ENCODE data around the gene RFWD3. TPM values are rescaled to one million over a fixed set of nuclear protein-coding genes. Genes with fewer than 3 reads are reported as not detected.
A peak's percentile ranks its signal among the peaks of the same experiment; 100 is the strongest.

Gene RFWD3, protein sequence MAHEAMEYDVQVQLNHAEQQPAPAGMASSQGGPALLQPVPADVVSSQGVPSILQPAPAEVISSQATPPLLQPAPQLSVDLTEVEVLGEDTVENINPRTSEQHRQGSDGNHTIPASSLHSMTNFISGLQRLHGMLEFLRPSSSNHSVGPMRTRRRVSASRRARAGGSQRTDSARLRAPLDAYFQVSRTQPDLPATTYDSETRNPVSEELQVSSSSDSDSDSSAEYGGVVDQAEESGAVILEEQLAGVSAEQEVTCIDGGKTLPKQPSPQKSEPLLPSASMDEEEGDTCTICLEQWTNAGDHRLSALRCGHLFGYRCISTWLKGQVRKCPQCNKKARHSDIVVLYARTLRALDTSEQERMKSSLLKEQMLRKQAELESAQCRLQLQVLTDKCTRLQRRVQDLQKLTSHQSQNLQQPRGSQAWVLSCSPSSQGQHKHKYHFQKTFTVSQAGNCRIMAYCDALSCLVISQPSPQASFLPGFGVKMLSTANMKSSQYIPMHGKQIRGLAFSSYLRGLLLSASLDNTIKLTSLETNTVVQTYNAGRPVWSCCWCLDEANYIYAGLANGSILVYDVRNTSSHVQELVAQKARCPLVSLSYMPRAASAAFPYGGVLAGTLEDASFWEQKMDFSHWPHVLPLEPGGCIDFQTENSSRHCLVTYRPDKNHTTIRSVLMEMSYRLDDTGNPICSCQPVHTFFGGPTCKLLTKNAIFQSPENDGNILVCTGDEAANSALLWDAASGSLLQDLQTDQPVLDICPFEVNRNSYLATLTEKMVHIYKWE
- 10 to 100 TPM; 12.3 to 13.2 TPM for total RNA-seq
- long read RNA-seq, donor 1, partial matches to known transcripts = 0 of 2 reads
- long read RNA-seq, donor 1, other reads (novel, unspliced or antisense) = 1 of 2 reads
- long read RNA-seq, donor 2, partial matches to known transcripts = 1 of 5 reads
- long read RNA-seq, donor 2, other reads (novel, unspliced or antisense) = 2 of 5 reads

DNA sequence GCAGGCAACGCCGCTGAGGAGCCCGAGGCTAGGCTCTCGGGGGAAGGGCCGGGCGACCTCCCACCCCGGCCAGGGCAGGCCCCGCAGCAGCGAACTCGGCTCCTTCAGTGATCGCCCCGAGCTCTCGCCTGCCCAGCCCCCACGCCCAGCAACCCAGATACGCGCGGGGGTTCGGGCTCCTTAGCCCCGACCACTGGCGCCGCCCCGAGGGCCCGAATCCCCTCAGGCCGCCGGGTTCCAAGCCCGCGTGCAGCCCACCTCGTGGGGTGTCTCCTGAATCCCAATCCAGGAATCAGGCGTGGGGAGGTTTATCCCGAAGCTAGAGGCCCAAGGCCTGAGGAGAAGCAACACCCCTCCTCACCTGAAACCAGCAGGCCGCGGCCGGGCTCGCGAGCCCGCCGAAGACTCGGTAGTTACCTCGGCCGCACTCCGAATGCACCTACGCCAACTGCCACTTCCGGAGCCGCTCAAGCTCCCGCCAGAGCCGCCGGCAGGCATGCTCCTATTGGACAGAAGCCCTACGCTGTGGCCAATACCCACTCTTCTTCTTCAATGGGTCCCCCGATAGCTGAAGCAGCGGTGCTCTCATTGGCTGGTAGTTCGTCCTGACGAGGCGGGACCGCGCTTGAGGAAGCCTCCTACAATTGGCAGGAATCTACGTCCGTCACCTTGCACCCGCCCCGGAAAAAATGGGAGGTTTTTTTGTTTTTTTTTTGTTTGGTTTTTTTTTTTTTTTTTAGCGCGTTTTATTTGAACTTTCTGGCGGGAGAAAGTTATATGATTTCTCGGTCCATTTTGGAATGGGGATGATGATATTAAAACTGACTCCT lies at the start of gene RFWD3:
Gene RFWD3, minus strand, starts transcription at position 453 of the 830 bp plus-strand sequence. CDS start 5,428 bp downstream, outside the sequence.
- peak; percentile 98 for DNase-seq (ENCODE audit: low spot score)
- intact Hi-C loops (cut with DNase I) = no loop called here

DNA sequence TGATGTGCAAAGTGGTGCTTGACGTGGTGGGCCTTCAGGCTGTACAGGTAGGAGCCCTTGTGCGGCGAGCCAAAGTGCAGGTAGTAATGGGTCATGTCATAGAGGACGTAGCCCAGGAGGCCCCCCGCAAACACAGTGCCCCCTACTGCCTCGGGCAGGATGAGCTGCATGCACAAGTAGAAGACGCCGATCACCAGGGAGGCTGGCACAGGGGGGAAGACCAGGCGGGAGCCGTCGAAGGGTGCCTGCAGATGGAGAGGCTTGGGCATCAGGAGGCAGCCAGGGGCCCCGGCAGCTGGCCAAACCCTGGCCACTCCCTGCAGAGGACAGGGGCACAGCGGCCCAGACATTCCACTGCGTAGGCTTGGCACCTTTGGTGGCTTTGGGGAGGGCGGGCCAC lies 49.7 kb upstream of the RFWD3 start:
- intact Hi-C loops (cut with DNase I) = loop anchor here in 1 of 2 donors (10.0 kb wide), 1 partner anchor 148 kb away; no protein-coding TSS in a partner anchor
- DNase-seq (ENCODE audit: low spot score) = no peak

DNA sequence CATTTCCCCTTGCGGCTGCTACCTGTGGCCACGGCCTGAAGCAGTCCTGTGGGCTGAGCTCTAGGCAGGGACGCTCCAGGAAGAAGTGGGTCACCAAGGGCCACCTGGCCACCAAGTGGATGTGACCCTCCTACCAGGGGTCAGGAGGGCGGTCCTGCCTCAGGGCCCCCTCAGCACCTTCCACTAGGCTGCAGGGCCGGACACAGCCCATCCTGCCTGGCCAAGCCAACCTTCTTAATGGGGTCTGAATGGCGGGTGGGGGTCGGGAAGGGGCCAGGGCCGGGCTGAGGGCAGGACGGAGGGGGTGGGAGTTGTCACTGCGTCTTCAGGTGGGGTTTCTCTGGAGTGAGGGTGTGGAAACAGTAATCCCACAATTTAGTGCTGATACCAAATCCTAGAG lies 47.2 kb upstream of the RFWD3 start:
- intact Hi-C loops (cut with DNase I) = loop anchor here in 1 of 2 donors (10.0 kb wide), 1 partner anchor 151 kb away; no protein-coding TSS in a partner anchor
- DNase-seq (ENCODE audit: low spot score) = peak; percentile 64

DNA sequence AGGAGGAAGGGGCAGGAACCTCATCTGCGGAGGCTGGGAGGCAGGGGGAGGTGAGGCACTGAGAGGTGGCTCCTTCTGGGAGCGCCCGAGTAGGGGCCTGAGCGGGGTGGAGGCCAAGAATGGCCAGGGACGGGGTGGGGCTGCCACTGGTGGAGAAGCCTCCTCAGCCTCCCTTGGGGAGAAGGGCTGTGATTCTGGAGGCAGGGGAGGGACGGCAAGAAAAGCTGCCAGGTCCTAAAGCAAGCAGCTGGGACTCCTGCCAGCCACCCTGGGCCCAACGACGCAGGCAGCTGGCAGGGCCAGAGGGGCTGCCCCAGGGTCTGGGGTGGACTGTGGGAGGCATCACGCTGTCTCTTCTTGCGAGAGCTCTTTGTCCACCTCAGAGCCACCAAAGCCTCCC lies 46.6 kb upstream of the RFWD3 start:
- intact Hi-C loops (cut with DNase I) = loop anchor here in 1 of 2 donors (10.0 kb wide), 1 partner anchor 151 kb away; no protein-coding TSS in a partner anchor

DNA sequence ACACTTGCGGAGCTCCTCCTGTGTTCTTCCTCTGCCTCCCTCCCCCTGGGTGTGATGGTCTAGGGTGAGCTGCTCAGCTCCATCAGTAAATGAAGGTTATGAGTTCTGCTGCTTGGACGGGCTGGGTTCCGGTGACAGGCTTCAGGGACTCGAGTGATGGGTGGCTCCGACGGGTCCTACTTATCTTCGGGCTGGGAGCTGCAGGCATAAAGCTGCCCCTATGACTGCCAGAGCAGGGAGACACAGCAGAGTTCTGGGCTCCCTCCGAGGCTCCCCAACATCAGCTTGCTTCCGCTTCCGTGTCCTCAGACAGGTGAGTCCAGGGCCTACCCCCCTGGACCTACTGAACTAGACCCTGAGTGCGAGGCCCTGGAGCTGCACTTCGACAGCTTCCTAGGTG lies 45.3 kb upstream of the RFWD3 start:
- intact Hi-C loops (cut with DNase I) = loop anchor here in 1 of 2 donors (10.0 kb wide), 1 partner anchor 153 kb away; no protein-coding TSS in a partner anchor
- no peak for DNase-seq (ENCODE audit: low spot score)

More for the DNA sequence above, 46.6 kb upstream of the RFWD3 start:
- DNase-seq (ENCODE audit: low spot score) = no peak

DNA sequence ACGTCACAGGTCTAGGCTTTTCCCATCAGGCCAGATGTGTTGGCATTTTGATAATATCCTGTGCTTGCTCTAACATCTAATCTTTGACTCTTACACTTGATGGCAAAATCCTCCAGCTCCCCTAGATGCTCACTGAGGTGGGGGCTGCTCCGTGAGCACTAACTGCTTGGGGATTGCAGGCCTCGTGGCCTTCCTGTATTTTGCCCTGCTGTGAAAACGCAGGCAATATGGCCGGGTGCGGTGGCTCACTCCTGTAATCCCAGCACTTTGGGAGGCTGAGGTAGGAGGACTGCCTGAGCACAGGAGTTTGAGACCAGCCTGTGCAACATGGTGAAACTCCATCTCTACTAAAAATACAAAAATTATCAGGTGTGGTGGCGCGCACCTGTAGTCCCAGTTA lies 43.7 kb upstream of the RFWD3 start:
- intact Hi-C loops (cut with DNase I) = loop anchor here in 1 of 2 donors (10.0 kb wide), 1 partner anchor 154 kb away; no protein-coding TSS in a partner anchor
- DNase-seq (ENCODE audit: low spot score) = no peak

DNA sequence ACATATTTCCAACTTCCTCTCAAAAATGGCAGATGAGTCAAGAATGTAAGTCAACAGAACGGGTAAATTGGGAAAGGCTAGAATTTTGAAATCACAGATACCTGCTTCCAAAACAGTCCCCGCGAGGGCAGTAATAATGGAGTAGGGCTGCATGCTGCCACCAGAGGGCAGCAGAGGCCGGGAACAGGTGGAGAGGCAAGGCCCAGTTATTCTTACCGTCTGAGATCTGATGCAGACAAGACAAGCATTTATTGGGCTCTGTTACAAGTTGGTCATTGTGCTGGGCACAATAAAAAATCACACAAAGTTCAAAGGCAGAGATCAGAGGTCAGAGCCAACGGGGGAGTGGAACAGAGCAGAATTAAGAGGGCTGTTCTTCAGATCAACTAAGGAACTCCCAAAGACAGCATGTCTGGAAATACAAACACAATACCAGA lies 42.8 kb upstream of the RFWD3 start:
- intact Hi-C loops (cut with DNase I) = loop anchor here in 1 of 2 donors (10.0 kb wide), 1 partner anchor 155 kb away; no protein-coding TSS in a partner anchor

DNA sequence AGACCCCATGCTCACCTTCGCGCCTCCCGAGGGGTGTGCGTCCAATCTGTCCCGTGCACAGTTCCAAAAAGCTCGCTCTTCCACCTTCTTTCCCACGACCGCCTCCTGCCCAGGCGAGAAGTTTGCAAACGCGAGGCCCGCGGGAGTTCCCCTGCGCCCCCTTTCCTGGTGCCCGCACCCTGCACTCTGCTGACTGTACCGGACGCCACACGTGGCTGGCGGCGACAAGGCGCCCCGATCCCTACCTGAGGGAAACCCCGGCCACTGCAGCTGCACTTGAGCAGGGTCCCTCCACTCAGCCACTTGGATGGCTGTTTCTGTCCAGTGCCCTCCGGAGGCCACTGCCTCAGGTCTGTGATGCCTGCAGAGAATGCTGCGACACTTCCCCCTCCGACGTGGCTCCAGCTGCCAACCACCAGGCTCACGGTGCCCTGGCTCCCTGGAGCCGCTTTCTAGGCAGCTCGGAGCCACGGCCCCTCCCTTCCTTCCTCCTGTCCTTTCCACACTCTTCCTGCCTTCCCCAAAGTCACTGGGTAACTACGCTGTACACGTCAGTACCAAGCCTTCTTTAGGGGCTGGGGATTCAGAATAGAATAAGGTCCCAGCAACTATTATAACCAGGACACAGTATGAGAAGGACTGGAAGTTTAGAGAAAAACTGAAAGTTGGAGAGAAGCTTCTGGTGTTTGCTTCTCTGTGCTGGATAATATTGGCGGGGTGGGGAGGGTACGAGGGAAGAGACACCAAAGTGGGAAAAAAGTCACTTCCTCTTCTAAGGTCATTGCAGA lies 34.0 kb upstream of the RFWD3 start, which contains the start of gene MLKL:
Gene MLKL, minus strand, starts transcription at position 425 of the 788 bp plus-strand sequence. CDS start 5,105 bp downstream, outside the sequence.
- intact Hi-C loops (cut with DNase I) = loop anchor here in 1 of 2 donors (10.0 kb wide), 1 partner anchor 164 kb away; no protein-coding TSS in a partner anchor
- peak; percentile 92 for DNase-seq (ENCODE audit: low spot score)

More for the DNA sequence above, 42.8 kb upstream of the RFWD3 start:
- DNase-seq (ENCODE audit: low spot score) = peak; percentile 92

DNA sequence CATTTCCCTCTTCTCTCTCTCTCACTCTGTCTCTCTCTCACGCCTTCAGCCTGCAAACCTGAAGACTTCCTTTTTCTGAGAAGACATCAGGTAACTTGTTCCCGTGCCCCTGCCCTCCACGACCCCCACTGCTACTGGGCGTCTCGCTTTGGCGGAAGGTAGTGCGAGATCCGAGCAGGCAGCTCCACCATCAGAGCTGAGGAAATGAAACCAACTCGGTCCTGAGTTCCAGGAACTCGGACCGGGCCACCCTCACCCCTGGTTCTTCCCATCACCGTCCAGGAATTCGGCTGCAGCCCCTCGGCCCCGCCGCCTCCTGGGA lies 33.4 kb upstream of the RFWD3 start:
- DNase-seq (ENCODE audit: low spot score) = no peak
- intact Hi-C loops (cut with DNase I) = loop anchor here in 1 of 2 donors (10.0 kb wide), 1 partner anchor 165 kb away; no protein-coding TSS in a partner anchor

DNA sequence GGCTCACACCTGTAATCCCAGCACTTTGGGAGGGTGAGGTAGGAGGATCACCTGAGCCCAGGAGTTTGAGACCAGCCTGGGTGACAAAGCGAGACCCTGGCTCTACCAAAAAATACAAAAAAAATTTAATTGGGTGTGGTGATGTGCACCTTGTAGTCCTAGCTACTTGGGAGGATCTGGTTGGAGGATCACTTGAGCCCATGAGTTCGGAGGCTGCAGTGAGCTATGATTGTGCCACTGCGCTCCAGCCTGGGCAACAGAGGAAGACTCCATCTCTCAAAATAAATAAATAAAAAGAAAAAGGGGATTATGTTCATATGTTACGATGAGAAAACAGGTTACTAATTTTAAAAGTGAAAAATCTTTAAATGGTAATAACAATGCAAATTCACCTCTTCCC lies 33.0 kb upstream of the RFWD3 start:
- DNase-seq (ENCODE audit: low spot score) = no peak
- intact Hi-C loops (cut with DNase I) = loop anchor here in 1 of 2 donors (10.0 kb wide), 1 partner anchor 165 kb away; no protein-coding TSS in a partner anchor

DNA sequence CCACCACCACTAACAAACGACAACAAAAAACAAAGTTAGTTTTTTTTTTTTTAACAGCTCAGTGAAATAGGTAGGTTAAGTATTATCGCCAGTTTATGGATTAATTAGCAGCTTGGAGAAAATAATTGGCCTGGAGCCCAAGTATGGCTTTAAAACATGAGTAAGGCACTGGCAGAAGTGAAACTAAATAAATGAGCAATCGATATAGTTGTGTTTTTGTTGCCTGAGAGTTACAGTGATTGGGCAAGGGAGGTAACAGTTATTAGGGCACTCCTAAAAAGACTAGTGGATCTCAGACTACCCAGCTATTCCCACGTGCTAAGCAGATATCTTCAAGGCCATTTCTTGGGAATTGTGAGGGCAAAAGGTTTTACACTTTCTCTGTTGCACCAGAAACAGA lies 31.5 kb upstream of the RFWD3 start:
- no peak for DNase-seq (ENCODE audit: low spot score)
- intact Hi-C loops (cut with DNase I) = no loop called here

DNA sequence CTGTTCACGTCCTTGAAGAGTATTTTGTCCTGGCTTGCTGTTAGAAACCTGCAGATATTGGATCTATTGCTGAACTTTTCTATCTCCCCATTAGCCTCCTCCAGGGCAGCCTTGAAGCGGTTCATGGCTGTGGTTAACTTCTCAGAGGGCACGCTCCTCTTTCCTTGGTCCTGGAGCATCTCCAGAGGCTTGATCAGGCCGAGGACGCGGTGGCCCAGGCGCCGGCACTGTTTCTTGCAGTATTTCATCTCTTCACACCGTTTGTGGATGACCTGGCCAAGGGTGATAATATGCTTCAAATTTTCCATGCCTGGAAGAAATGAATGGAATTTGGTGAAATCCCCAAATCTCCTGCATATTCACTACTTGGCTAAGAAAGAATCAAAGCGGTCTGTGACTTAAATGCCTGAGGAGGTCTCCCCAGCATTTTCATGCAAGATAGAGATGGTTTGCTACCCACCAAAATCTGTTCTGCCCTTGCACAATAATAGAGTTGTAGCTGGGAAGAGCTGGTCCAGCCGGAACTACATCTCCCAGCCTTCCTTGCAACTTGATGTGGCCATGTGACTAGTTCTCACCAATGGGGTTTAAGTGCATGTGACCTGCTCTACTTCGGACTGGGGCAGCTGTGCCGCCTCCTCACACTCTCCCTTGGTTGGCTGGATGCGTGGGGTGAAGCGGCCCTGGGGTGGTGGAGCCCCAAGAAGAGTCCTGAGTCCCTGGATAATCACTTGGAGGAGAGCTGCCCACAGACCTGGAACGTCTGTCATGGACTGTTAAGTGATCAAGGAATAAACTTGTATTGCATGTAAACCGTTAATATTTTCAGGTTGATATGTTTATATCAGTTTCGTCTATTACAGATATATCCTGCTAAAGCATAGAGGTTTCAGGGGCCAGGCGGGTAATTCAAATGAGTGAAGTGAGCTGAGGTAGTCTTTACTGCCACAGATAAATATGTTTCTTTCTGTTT lies 29.1 kb upstream of the RFWD3 start:
- DNase-seq (ENCODE audit: low spot score) = peak; percentile 86
- intact Hi-C loops (cut with DNase I) = no loop called here

DNA sequence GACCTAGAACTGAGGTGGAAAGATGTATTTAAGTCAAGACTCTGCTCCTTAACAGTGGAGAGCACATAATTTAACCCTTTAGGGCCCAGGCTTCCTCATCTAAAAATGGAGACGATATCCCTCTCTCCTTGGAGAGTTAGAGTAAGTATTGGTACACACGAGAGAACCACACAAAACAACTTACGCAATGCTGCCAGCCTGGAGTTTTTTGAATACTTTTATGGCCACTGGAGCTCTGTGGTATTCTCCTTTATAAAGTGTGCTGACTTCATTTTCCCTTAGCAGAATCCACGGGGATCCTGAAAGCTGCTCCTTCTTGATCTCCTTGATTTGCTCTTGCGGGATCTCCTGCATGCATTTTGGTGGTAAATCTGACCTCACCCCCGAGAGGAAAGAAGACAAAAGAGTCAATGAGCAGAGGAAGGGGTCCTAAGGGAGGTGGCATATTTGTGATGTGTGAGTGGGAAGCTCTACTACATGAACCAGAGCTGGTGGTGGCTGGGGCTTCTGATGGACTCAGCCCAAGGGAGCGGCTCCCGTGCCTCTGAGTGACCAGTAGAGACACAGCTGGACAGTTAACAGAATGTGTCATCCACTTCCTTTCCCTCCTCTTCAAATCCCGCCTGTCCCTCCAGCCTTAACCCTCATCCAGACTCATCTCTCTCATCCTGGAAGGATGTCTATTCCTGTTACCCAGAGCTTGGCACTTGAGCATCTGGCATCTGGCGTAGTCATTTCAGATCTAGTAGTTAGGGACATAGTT lies 24.6 kb upstream of the RFWD3 start:
- intact Hi-C loops (cut with DNase I) = no loop called here
- DNase-seq (ENCODE audit: low spot score) = no peak

DNA sequence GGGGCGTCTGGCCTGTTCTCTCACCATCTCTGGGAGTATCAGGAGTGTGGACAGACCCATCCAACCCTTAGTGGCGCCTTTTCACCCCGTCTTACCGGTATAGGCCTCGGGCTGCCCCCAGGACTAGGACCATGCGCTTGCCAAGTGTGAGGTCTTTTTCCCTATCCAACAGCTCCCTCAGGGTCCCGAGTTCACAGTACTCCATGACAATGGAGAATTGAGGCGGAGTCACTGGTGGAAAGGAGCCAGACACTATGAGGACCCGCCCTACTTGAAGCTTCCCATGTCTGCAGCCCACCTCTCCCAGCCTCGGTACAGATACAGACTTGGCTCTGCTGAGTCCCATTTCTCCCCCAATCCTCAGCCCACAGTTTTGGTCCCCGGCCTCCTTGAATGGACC lies 15.9 kb upstream of the RFWD3 start:
- intact Hi-C loops (cut with DNase I) = no loop called here
- no peak for DNase-seq (ENCODE audit: low spot score)

DNA sequence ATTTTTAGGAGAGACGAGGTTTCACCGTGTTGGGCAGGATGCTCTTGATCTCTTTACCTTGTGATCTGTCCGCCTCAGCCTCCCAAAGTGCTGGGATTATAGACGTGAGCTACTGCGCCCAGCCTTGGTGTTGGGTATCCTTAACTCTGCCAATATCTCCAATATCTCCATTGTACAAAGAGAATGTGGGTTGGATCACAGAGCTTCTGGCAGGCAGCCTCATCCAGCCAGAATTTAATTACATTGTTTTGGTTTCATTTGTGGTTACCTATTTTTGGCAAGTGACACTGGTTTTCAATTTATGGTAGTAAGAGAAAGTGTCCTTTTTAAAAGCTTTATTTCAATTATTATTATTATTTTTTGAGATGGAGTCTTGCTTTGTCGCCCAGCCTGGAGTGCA lies 14.0 kb upstream of the RFWD3 start:
- intact Hi-C loops (cut with DNase I) = no loop called here
- no peak for DNase-seq (ENCODE audit: low spot score)

DNA sequence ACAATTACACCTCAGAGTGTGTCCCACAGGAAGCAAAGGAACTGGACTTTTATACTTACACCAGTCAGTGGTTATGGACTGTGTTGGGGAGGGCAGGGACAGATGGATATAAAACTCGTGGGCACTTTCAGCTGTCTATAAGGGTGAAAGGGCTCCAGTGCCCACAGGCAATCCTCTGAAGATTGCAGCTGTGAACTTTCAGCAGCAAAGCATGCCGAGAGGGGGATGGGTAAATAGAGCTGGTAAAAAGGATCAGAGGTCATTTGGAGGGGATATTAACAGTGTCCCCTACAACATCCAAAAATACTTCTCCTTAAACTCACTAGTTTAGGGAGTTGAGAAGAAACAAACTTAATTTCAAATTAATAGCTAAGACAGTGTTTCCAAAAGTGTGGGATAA lies 13.3 kb upstream of the RFWD3 start:
- intact Hi-C loops (cut with DNase I) = loop anchor here in 1 of 2 donors (2.0 kb wide), 1 partner anchor 53 kb away; no protein-coding TSS in a partner anchor
- no peak for DNase-seq (ENCODE audit: low spot score)

All from posterior vena cava (tissue), 2 donors.